Activated CD8-positive, alpha-beta memory T cell treated with anti-CD3 and anti-CD28 coated beads for 36 hours (primary cell): ENCODE measurements around the gene GAS7. TPM values are rescaled to one million over a fixed set of nuclear protein-coding genes. Genes with fewer than 3 reads are reported as not detected.

Experiments used
- CTCF ChIA-PET: fragments of 350-600 bp; sonication (Branson Sonifier 250); formaldehyde crosslinking; loops from one replicate; lab custom pipeline; 2021; ENCODE audit warnings: antibody characterized with exemption; lab: Charles Lee
- POLR2A ChIA-PET: fragments of 350-600 bp; sonication (Branson Sonifier 250); formaldehyde crosslinking; loops from one replicate; lab custom pipeline; 2021; ENCODE audit warnings: antibody characterized with exemption; lab: Charles Lee
- total RNA-seq, 2 experiments: library from RNA; stranded (reverse); gene quantifications; one replicate each; pipeline ENCODE4 v1.2.3, GENCODE V29; 2021

GAS7 gene
- total RNA-seq, 2 experiments from 2014 or later, result 1.3 to 1.5 TPM

- POLR2A ChIA-PET, result no interaction called here
- CTCF ChIA-PET, result interaction anchor here (0.6 to 0.7 kb wide), 2 partner anchors 10 to 13 kb away, joined by 3 to 4 read pairs; no protein-coding TSS in a partner anchor
Measured at GRCh38 chr17:9976283-9977179, 221.9 kb downstream of the GAS7 start.

- POLR2A ChIA-PET, result no interaction called here
- CTCF ChIA-PET, result no interaction called here
Measured at GRCh38 chr17:9974448-9975381, 223.7 kb downstream of the GAS7 start.

- ChIA-PET CTCF (no interaction called here), POLR2A (no interaction called here)
Measured at GRCh38 chr17:9973669-9974447, 224.5 kb downstream of the GAS7 start.

- ChIA-PET CTCF (no interaction called here), POLR2A (no interaction called here)
Measured at GRCh38 chr17:9971991-9972390, 226.4 kb downstream of the GAS7 start.

- ChIA-PET CTCF (no interaction called here), POLR2A (no interaction called here)
Measured at GRCh38 chr17:9969301-9969935, 229.0 kb downstream of the GAS7 start.

- ChIA-PET CTCF (no interaction called here), POLR2A (no interaction called here)
Measured at GRCh38 chr17:9968881-9969280, 229.5 kb downstream of the GAS7 start.

GRCh38 chr17:9968008-9968407 lies 230.4 kb downstream of the GAS7 start:
- CTCF ChIA-PET, result interaction anchor here (0.7 to 1.0 kb wide), 2 partner anchors 16 to 311 kb away, joined by 3 read pairs; no protein-coding TSS in a partner anchor
- POLR2A ChIA-PET, result no interaction called here

- ChIA-PET CTCF (no interaction called here), POLR2A (no interaction called here)
Measured at GRCh38 chr17:9959377-9959981, 238.9 kb downstream of the GAS7 start.

GRCh38 chr17:9958586-9959281 lies 239.7 kb downstream of the GAS7 start:
- ChIA-PET CTCF (no interaction called here), POLR2A (no interaction called here)

- CTCF ChIA-PET, result no interaction called here
Measured at GRCh38 chr17:9957244-9957643, 241.2 kb downstream of the GAS7 start.

GRCh38 chr17:9956474-9957131 lies 241.8 kb downstream of the GAS7 start:
- ChIA-PET CTCF (interaction anchor here (0.5 kb wide), 1 partner anchor 256 kb away, joined by 3 read pairs; no protein-coding TSS in a partner anchor), POLR2A (no interaction called here)

More at GRCh38 chr17:9957244-9957643, 241.2 kb downstream of the GAS7 start:
- POLR2A ChIA-PET, result no interaction called here

- ChIA-PET POLR2A (no interaction called here), CTCF (no interaction called here)
Measured at GRCh38 chr17:9953492-9953891, 244.9 kb downstream of the GAS7 start.

GRCh38 chr17:9951803-9952202 lies 246.6 kb downstream of the GAS7 start:
- ChIA-PET POLR2A (no interaction called here), CTCF (no interaction called here)

GRCh38 chr17:9948928-9949327 lies 249.5 kb downstream of the GAS7 start:
- POLR2A ChIA-PET, result no interaction called here
- CTCF ChIA-PET, result no interaction called here

- ChIA-PET POLR2A (no interaction called here), CTCF (no interaction called here)
Measured at GRCh38 chr17:9944704-9945103, 253.7 kb downstream of the GAS7 start.

- POLR2A ChIA-PET, result no interaction called here
- CTCF ChIA-PET, result no interaction called here
Measured at GRCh38 chr17:9943343-9943742, 255.1 kb downstream of the GAS7 start.

- POLR2A ChIA-PET, result no interaction called here
- CTCF ChIA-PET, result no interaction called here
Measured at GRCh38 chr17:9942885-9943284, 255.5 kb downstream of the GAS7 start.
